Muscle of arm (tissue), 12 donors: Measurements from ENCODE around the gene PPP1R12C. TPM values are rescaled to one million over a fixed set of nuclear protein-coding genes. Genes with fewer than 3 reads are reported as not detected.

Source experiments
- DNase-seq: peaks from one replicate; pipeline ENCODE4 v3.0.0-alpha.2; 2013
- polyA plus RNA-seq, 12 donors: library from polyadenylated mRNA; unstranded; fragments of 120-200 nt; gene quantifications; one replicate each; pipeline ENCODE4 v1.2.1, GENCODE V29; 2013; ENCODE audit not compliant: insufficient read length in 12 of 12

Gene PPP1R12C
- polyA plus RNA-seq, 12 donors = 47.8 to 125 (median 69.4) TPM; not detected in 1

GRCh38 chr19:55046975-55047622 lies 70.3 kb downstream of the PPP1R12C start:
- DNase-seq = no peak

GRCh38 chr19:55044771-55045716 lies 72.4 kb downstream of the PPP1R12C start:
- no peak for DNase-seq

- no peak for DNase-seq
Measured at GRCh38 chr19:55044286-55044685, 73.2 kb downstream of the PPP1R12C start.

GRCh38 chr19:55042688-55043087 lies 74.7 kb downstream of the PPP1R12C start:
- no peak for DNase-seq

DNA sequence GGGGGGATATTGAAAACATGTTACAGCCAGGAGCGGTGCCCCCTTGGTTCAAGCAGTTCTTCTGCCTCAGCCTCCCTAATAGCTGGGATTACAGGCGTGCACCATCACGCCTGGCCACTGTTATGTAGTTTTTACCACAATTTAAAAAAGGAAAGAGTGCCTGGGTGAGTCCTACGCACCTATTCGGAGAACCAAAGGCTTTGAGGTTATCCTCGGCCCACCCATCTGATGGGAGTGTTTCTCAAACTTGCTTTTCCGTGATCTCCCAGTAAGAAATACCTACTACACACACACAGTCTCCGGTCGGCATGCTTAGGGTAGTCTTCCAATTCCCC lies 75.1 kb downstream of the PPP1R12C start:
- DNase-seq = no peak

DNA sequence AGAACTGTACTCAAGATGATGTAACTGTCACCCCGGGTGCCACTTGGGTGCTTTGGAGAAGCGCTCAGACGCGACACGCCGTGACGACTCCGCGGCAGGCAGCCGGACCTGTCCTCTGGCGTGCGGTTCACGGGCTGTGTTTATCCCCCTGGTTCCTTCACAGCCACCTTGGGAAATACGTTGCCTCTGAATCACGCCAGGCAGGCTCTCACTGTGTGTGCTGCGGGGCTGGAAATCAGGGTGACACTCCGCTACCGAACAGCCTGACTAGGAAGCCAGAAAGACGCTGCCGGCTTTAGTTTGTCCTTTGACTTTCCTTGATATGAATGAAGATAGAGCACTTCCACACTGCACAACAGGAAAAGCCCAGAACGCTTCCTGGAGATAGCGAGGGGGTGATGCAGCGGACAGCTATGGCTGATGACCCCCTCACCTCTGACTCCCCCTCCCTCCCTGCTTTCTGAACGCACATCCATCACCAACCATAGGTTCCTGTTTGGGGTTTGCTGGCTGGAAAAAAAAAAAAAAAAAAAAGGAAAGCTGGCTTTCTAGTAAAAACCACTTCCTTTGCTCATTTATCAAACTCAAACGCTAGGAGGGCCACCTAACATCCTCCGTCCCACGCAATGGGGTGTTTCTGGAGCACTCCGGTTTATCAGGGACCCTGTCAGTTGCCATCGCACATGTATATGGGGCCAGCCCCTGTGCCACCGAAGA lies 75.7 kb downstream of the PPP1R12C start:
- DNase-seq = no peak

GRCh38 chr19:55041244-55041626 lies 76.2 kb downstream of the PPP1R12C start:
- DNase-seq = no peak

Other genes starting within 250 kb of the PPP1R12C start
- gene FCAR, start 243.4 kb downstream of the PPP1R12C start, polyA plus RNA-seq = 1 to 10 TPM in 1 of 12 donors, under 1 TPM in 6, not detected in 5; 0.12 to 1.3 (median 0.33) TPM
- gene NCR1, start 211.5 kb downstream of the PPP1R12C start, polyA plus RNA-seq = 1 to 10 TPM in 1 of 12 donors, under 1 TPM in 6, not detected in 5; 0.08 to 1.0 (median 0.31) TPM
- under 1 TPM in 3 of 12 donors, not detected in 9; 0.10 to 0.57 (median 0.12) TPM for gene NLRP7, start 170.1 kb downstream of the PPP1R12C start, polyA plus RNA-seq
- 1 to 10 TPM in 4 of 12 donors, under 1 TPM in 6, not detected in 2; 0.45 to 7.6 (median 0.80) TPM for gene NLRP2, start 151.3 kb downstream of the PPP1R12C start, polyA plus RNA-seq
- under 1 TPM in 10 of 12 donors, not detected in 2; 0.08 to 0.58 (median 0.23) TPM for gene GP6, start 79.4 kb downstream of the PPP1R12C start, polyA plus RNA-seq
- 10 to 100 TPM in 9 of 12 donors, 1 to 10 TPM in 2, not detected in 1; 7.6 to 22.8 (median 13.4) TPM for gene RDH13, start 54.5 kb downstream of the PPP1R12C start, polyA plus RNA-seq
- 10 to 100 TPM in 3 of 12 donors, 1 to 10 TPM in 8, not detected in 1; 1.5 to 26.7 (median 4.4) TPM for gene EPS8L1, start 41.8 kb downstream of the PPP1R12C start, polyA plus RNA-seq
- 100 to 1,000 TPM in 11 of 12 donors, not detected in 1; 436 to 957 (median 725) TPM for gene TNNT1, start 31.6 kb upstream of the PPP1R12C start, polyA plus RNA-seq
- 1 to 10 TPM in 10 of 12 donors, not detected in 2; 1.5 to 3.8 (median 2.3) TPM for gene TNNI3, start 40.1 kb upstream of the PPP1R12C start, polyA plus RNA-seq
- gene DNAAF3, start 49.0 kb upstream of the PPP1R12C start, polyA plus RNA-seq = 1 to 10 TPM in 3 of 12 donors, under 1 TPM in 7, not detected in 2; 0.45 to 1.7 (median 0.66) TPM
- 1 to 10 TPM in 1 of 12 donors, under 1 TPM in 4, not detected in 7; 0.08 to 4.0 (median 0.29) TPM for gene SYT5, start 62.7 kb upstream of the PPP1R12C start, polyA plus RNA-seq
- gene PTPRH, start 91.9 kb upstream of the PPP1R12C start, polyA plus RNA-seq = 1 to 10 TPM in 1 of 12 donors, under 1 TPM in 9, not detected in 2; 0.05 to 4.1 (median 0.22) TPM
- 1 to 10 TPM in 11 of 12 donors, not detected in 1; 1.3 to 8.3 (median 2.6) TPM for gene TMEM86B, start 111.1 kb upstream of the PPP1R12C start, polyA plus RNA-seq
- 10 to 100 TPM in 11 of 12 donors, not detected in 1; 21.5 to 45.8 (median 26.3) TPM for gene PPP6R1, start 141.4 kb upstream of the PPP1R12C start, polyA plus RNA-seq
- 10 to 100 TPM in 11 of 12 donors, not detected in 1; 13.9 to 50.2 (median 19.1) TPM for gene HSPBP1, start 162.5 kb upstream of the PPP1R12C start, polyA plus RNA-seq
- 10 to 100 TPM in 2 of 12 donors, 1 to 10 TPM in 9, not detected in 1; 5.9 to 24.6 (median 6.9) TPM for gene BRSK1, start 166.4 kb upstream of the PPP1R12C start, polyA plus RNA-seq
- 1 to 10 TPM in 2 of 12 donors, under 1 TPM in 8, not detected in 2; 0.40 to 1.1 (median 0.71) TPM for gene TMEM150B, start 207.7 kb upstream of the PPP1R12C start, polyA plus RNA-seq
- 10 to 100 TPM in 11 of 12 donors, not detected in 1; 11.9 to 59.4 (median 19.7) TPM for gene KMT5C, start 222.2 kb upstream of the PPP1R12C start, polyA plus RNA-seq
- gene COX6B2, start 237.1 kb upstream of the PPP1R12C start, polyA plus RNA-seq = 10 to 100 TPM in 1 of 12 donors, 1 to 10 TPM in 1, under 1 TPM in 4, not detected in 6; 0.07 to 18.3 (median 0.50) TPM
- gene GARIN5B, start 245.6 kb upstream of the PPP1R12C start, polyA plus RNA-seq = under 1 TPM in 1 of 12 donors, not detected in 11; 0.07 TPM